ENCODE data around the gene MRPL38. TPM values are rescaled to one million over a fixed set of nuclear protein-coding genes. Genes with fewer than 3 reads are reported as not detected.
A peak's percentile ranks its signal among the peaks of the same experiment; 100 is the strongest.
"Not testable (repeated sequence)": the region's sequence is repeated elsewhere in the genome, so short reads cannot be mapped to it uniquely, and the experiment has no call there.

Gene MRPL38
- polyA plus RNA-seq, 3 donors = 27.8 to 44.1 (median 36.0) TPM

DNA sequence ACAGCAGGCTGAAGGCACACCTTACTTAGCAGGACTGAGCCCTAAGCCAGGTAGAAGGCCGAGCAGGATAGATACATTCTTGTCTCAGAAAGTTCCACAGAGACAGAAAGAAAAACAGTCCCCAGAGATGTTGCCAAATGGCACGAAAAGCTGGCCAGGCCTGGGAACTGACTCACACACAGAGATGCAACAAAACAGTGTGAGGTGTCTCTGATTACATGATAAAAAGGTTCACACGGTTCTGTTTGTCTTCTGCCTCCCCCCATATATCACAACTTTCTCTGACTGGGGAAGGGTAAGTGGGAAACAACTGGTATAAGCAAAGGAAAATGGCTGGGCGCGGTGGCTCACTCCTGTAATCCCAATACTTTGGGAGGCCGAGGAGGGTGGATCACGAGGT is 51.3 kb downstream of the MRPL38 start:
- H3K4me3 ChIP-seq (replicated peaks in 1 of 3; ENCODE audit: low read depth in 2 of 3, low read length in 3 of 3) = peak overlapping the region in 1 of 3 experiments; percentile 11
- DNase-seq = peak in 1 of 3 donors; percentile 38
- H3K36me3 ChIP-seq (replicated peaks in 1 of 2; ENCODE audit: control insufficient read depth in 1 of 2, insufficient read depth in 2 of 2, low read length in 2 of 2) = peaks cover 30 to 35% of the 10 kb centered on the region in 2 donors
- Mint-ChIP-seq H3K9me3 (peaks cover 0 to 2% (median 0%) of the 10 kb centered on the region in 7 donors), H3K4me3 (peak overlapping the region in 1 of 2 donors; percentile 11), H3K27ac (peak overlapping the region in 5 of 7 donors; percentile 30 to 76 (median 58)), H3K27me3 (ENCODE audit: low read depth in 3 of 3) (peaks cover 0 to 3% (median 0%) of the 10 kb centered on the region in 3 donors), H3K36me3 (peaks cover 32 to 41% of the 10 kb centered on the region in 2 donors), H3K4me1 (peaks cover 30% of the 10 kb centered on the region)
- H3K4me2 ChIP-seq (replicated peaks; ENCODE audit: extremely low read depth, low read length, poor library complexity, severe bottlenecking) = peak overlapping the region; percentile 86
- TF ChIP-seq, protein P1, sequence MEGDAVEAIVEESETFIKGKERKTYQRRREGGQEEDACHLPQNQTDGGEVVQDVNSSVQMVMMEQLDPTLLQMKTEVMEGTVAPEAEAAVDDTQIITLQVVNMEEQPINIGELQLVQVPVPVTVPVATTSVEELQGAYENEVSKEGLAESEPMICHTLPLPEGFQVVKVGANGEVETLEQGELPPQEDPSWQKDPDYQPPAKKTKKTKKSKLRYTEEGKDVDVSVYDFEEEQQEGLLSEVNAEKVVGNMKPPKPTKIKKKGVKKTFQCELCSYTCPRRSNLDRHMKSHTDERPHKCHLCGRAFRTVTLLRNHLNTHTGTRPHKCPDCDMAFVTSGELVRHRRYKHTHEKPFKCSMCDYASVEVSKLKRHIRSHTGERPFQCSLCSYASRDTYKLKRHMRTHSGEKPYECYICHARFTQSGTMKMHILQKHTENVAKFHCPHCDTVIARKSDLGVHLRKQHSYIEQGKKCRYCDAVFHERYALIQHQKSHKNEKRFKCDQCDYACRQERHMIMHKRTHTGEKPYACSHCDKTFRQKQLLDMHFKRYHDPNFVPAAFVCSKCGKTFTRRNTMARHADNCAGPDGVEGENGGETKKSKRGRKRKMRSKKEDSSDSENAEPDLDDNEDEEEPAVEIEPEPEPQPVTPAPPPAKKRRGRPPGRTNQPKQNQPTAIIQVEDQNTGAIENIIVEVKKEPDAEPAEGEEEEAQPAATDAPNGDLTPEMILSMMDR (IDR thresholded peaks at IDR 0.05) = no peak
- H3K79me2 ChIP-seq (ENCODE audit: insufficient read depth, low read length) = peaks cover 51% of the 10 kb centered on the region
- H3K9ac ChIP-seq (ENCODE audit: insufficient read depth, low read length, poor library complexity, severe bottlenecking) = no peak overlapping the region
- no peaks in the 10 kb centered on the region for H3K27me3 ChIP-seq (ENCODE audit: control insufficient read depth in 2 of 2, insufficient read depth in 2 of 2, low read length in 2 of 2)
- H2AFZ ChIP-seq (ENCODE audit: insufficient read depth, low read depth, low read length, poor library complexity, severe bottlenecking) = no peak overlapping the region
- H3K4me1 ChIP-seq (ENCODE audit: control insufficient read depth in 1 of 2, insufficient read depth in 2 of 2, low read length in 2 of 2) = peaks cover 35 to 48% of the 10 kb centered on the region in 2 donors
- H4K20me1 ChIP-seq (ENCODE audit: insufficient read depth, low read length) = peaks cover 28% of the 10 kb centered on the region
- peak overlapping the region in 1 of 2 donors; percentile 0 for H3K27ac ChIP-seq (ENCODE audit: low read depth in 1 of 2, low read length in 2 of 2)
- H3K9me3 ChIP-seq (replicated peaks in 1 of 2; ENCODE audit: control insufficient read depth in 1 of 2, insufficient read depth in 1 of 2, low read length in 2 of 2) = no peaks in the 10 kb centered on the region
- intact Hi-C loops (cut with micrococcal nuclease) = no loop called here
- WGBS (ENCODE audit: insufficient coverage) = 97% methylated on average over 3 of the region's 7 CpGs

DNA sequence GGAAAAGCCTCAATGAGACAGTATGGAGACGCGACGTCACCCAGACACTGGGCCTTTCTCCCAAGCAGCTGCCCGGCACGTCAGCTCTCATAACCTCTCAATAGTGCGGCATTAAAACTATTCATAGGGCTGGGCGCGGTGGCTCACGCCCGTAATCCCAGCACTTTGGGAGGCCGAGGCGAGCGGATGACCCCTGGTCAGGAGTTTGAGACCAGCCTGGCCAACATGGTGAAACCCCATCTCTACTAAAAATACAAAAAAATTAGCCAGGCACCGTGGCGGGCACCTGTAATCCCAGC is 53.0 kb downstream of the MRPL38 start:
- peak overlapping the region in 1 of 7 donors; percentile 1 for H3K27ac Mint-ChIP-seq
- intact Hi-C loops (cut with micrococcal nuclease); H3K4me3 Mint-ChIP-seq; DNase-seq; H3K4me3 ChIP-seq (replicated peaks in 1 of 3; ENCODE audit: low read depth in 2 of 3, low read length in 3 of 3); H3K9me3 ChIP-seq (replicated peaks in 1 of 2; ENCODE audit: control insufficient read depth in 1 of 2, insufficient read depth in 1 of 2, low read length in 2 of 2); H3K27me3 ChIP-seq (ENCODE audit: control insufficient read depth in 2 of 2, insufficient read depth in 2 of 2, low read length in 2 of 2); H3K4me2 ChIP-seq (replicated peaks; ENCODE audit: extremely low read depth, low read length, poor library complexity, severe bottlenecking); H3K9me3 Mint-ChIP-seq; H2AFZ ChIP-seq (ENCODE audit: insufficient read depth, low read depth, low read length, poor library complexity, severe bottlenecking); H3K27ac ChIP-seq (ENCODE audit: low read depth in 1 of 2, low read length in 2 of 2); H3K27me3 Mint-ChIP-seq (ENCODE audit: low read depth in 3 of 3); H3K9ac ChIP-seq (ENCODE audit: insufficient read depth, low read length, poor library complexity, severe bottlenecking): not testable (repeated sequence)
- H3K4me1 Mint-ChIP-seq = peaks cover 21% of the 10 kb centered on the region
- Histone ChIP-seq H3K4me1 (ENCODE audit: control insufficient read depth in 1 of 2, insufficient read depth in 2 of 2, low read length in 2 of 2) (peaks cover 20 to 38% of the 10 kb centered on the region in 2 donors), H3K36me3 (replicated peaks in 1 of 2; ENCODE audit: control insufficient read depth in 1 of 2, insufficient read depth in 2 of 2, low read length in 2 of 2) (peaks cover 48 to 53% of the 10 kb centered on the region in 2 donors), H4K20me1 (ENCODE audit: insufficient read depth, low read length) (peaks cover 46% of the 10 kb centered on the region), H3K79me2 (ENCODE audit: insufficient read depth, low read length) (peaks cover 50% of the 10 kb centered on the region)
- peaks cover 50 to 59% of the 10 kb centered on the region in 2 donors for H3K36me3 Mint-ChIP-seq
- no CpG with 5 or more reads among the region's 15 CpGs for WGBS (ENCODE audit: insufficient coverage)
